SU-DHL-6 (cell line): ENCODE results near the gene TRIM36.

Experiments
- H2AFZ ChIP-seq: fragments of 200-600 bp; sonication (generic); 2 replicates; pipeline ENCODE4 v1.6.1; 2014; ENCODE audit warnings: low read depth, mild to moderate bottlenecking, moderate library complexity, mixed read lengths, antibody characterized with exemption, low read length; ENCODE audit not compliant: severe bottlenecking
- H3F3A ChIP-seq: fragments of 200-600 bp; shearing (Covaris generic); 2 replicates; pipeline ENCODE4 v1.6.0; 2016; ENCODE audit warnings: antibody characterized with exemption, mild to moderate bottlenecking; ENCODE audit not compliant: insufficient read depth
- H3K27ac ChIP-seq: fragments of 200-600 bp; sonication (generic); 2 replicates; pipeline ENCODE4 v1.5.1; 2016; ENCODE audit warnings: low read depth, mild to moderate bottlenecking, low read length, moderate library complexity, mixed read lengths
- H3K27me3 ChIP-seq: fragments of 200-600 bp; sonication (generic), shearing (Covaris generic); 2 replicates; pipeline ENCODE4 v1.6.0; 2014; ENCODE audit warnings: mild to moderate bottlenecking, low read length
- H3K36me3 ChIP-seq: fragments of 200-600 bp; sonication (generic); 2 replicates; pipeline ENCODE4 v1.6.1; 2014; ENCODE audit warnings: mild to moderate bottlenecking, low read length, mixed read lengths
- H3K4me2 ChIP-seq: fragments of 300-600, 200-600 bp; shearing (Covaris generic), sonication (generic); 2 replicates; pipeline ENCODE4 v1.6.0; 2014; ENCODE audit warnings: low read length, low read depth, mild to moderate bottlenecking; ENCODE audit not compliant: poor library complexity, severe bottlenecking
- H3K4me3 ChIP-seq: fragments of 200-600 bp; sonication (generic); 2 replicates; pipeline ENCODE4 v1.5.1; 2014; ENCODE audit warnings: antibody characterized with exemption, low read length, mild to moderate bottlenecking, mixed read lengths; ENCODE audit not compliant: insufficient read depth, poor library complexity, severe bottlenecking
- H3K79me2 ChIP-seq: fragments of 200-600 bp; sonication (generic); 2 replicates; pipeline ENCODE4 v1.6.1; 2014; ENCODE audit warnings: mild to moderate bottlenecking, low read length, moderate library complexity; ENCODE audit not compliant: insufficient read depth
- H3K9ac ChIP-seq: fragments of 200-600 bp; sonication (generic); 2 replicates; pipeline ENCODE4 v1.7.0; 2014; ENCODE audit warnings: mild to moderate bottlenecking, low read length
- H3K9me2 ChIP-seq: fragments of 200-600 bp; sonication (generic); replicated peaks from 2 replicates; pipeline ENCODE4 v1.6.1; 2014; ENCODE audit warnings: low read length; ENCODE audit not compliant: insufficient read depth
- H3K9me3 ChIP-seq: fragments of 200-600 bp; sonication (generic); 2 replicates; pipeline ENCODE4 v1.6.1; 2014; ENCODE audit warnings: low read length, mixed read lengths; ENCODE audit not compliant: insufficient read depth
- H4K20me1 ChIP-seq: fragments of 200-600 bp; sonication (generic); 2 replicates; pipeline ENCODE4 v1.6.1; 2014; ENCODE audit warnings: low read depth, mild to moderate bottlenecking, antibody characterized with exemption, low read length, moderate library complexity, mixed read lengths
- CTCF ChIP-seq: fragments of 200-600 bp; sonication (generic); IDR thresholded peaks from one replicate; pipeline ENCODE4 v1.5.1; 2017; ENCODE audit warnings: antibody characterized with exemption, mild to moderate bottlenecking, low read length, moderate library complexity; ENCODE audit not compliant: insufficient read depth, poor library complexity, severe bottlenecking
- EZH2phosphoT487 ChIP-seq: fragments of 200-600 bp; sonication (generic), shearing (Covaris generic); conservative IDR thresholded peaks from 2 replicates; pipeline ENCODE4 v1.6.1; 2018; ENCODE audit warnings: mild to moderate bottlenecking, antibody characterized with exemption, low read length, moderate library complexity, mixed read lengths

Gene TRIM36

GRCh38 chr5:115202952-115203351 lies 33.2 kb upstream of the TRIM36 start:
- H3K9me2 ChIP-seq, result no peaks in the 10 kb centered on the region
- H3K27me3 ChIP-seq, result no peaks in the 10 kb centered on the region
- H2AFZ ChIP-seq, result no peak overlapping the region
- no peak overlapping the region for H3K27ac ChIP-seq
- H4K20me1 ChIP-seq, result no peaks in the 10 kb centered on the region
- H3K9me3 ChIP-seq, result no peaks in the 10 kb centered on the region
- H3K36me3 ChIP-seq, result no peaks in the 10 kb centered on the region
- H3K9ac ChIP-seq, result no peak overlapping the region
- no peaks in the 10 kb centered on the region for H3K79me2 ChIP-seq
- H3K4me2 ChIP-seq, result no peak overlapping the region
- no peaks in the 10 kb centered on the region; the same call in 1 of the 2 replicates for H3F3A ChIP-seq
- H3K4me3 ChIP-seq, result no peak overlapping the region
- TF ChIP-seq EZH2phosphoT487, result no peak
- no peak for TF ChIP-seq CTCF

GRCh38 chr5:115196161-115196560 lies 26.5 kb upstream of the TRIM36 start:
- H3F3A ChIP-seq, result no peaks in the 10 kb centered on the region
- no peaks in the 10 kb centered on the region for H3K9me3 ChIP-seq
- H3K27ac ChIP-seq, result no peak overlapping the region
- no peak overlapping the region for H3K4me3 ChIP-seq
- H4K20me1 ChIP-seq, result no peaks in the 10 kb centered on the region
- no peaks in the 10 kb centered on the region for H3K9me2 ChIP-seq
- H3K27me3 ChIP-seq, result no peaks in the 10 kb centered on the region
- H3K79me2 ChIP-seq, result no peaks in the 10 kb centered on the region
- no peaks in the 10 kb centered on the region for H3K36me3 ChIP-seq
- no peak overlapping the region for H3K4me2 ChIP-seq
- TF ChIP-seq EZH2phosphoT487 (no peak), CTCF (no peak)
- no peak overlapping the region for H3K9ac ChIP-seq
- H2AFZ ChIP-seq, result no peak overlapping the region

GRCh38 chr5:115194676-115195075 lies 25.0 kb upstream of the TRIM36 start:
- H3F3A ChIP-seq, result no peaks in the 10 kb centered on the region
- H4K20me1 ChIP-seq, result no peaks in the 10 kb centered on the region
- H3K27me3 ChIP-seq, result no peaks in the 10 kb centered on the region
- H3K9me3 ChIP-seq, result no peaks in the 10 kb centered on the region
- H3K79me2 ChIP-seq, result no peaks in the 10 kb centered on the region
- no peak overlapping the region for H3K27ac ChIP-seq
- no peaks in the 10 kb centered on the region for H3K9me2 ChIP-seq
- H3K36me3 ChIP-seq, result no peaks in the 10 kb centered on the region
- H3K4me3 ChIP-seq, result no peak overlapping the region
- no peak overlapping the region for H3K9ac ChIP-seq
- no peak overlapping the region for H2AFZ ChIP-seq
- TF ChIP-seq CTCF, result no peak
- no peak for TF ChIP-seq EZH2phosphoT487
- H3K4me2 ChIP-seq, result no peak overlapping the region

- H2AFZ ChIP-seq, result no peak overlapping the region
- no peak overlapping the region for H3K4me3 ChIP-seq
- no peak overlapping the region for H3K27ac ChIP-seq
- no peaks in the 10 kb centered on the region for H4K20me1 ChIP-seq
- no peaks in the 10 kb centered on the region for H3F3A ChIP-seq
- H3K79me2 ChIP-seq, result no peaks in the 10 kb centered on the region
- H3K9me3 ChIP-seq, result no peaks in the 10 kb centered on the region
- H3K36me3 ChIP-seq, result no peaks in the 10 kb centered on the region
- H3K4me2 ChIP-seq, result no peak overlapping the region
- no peak for TF ChIP-seq EZH2phosphoT487
- TF ChIP-seq CTCF, result no peak
- H3K9me2 ChIP-seq, result no peaks in the 10 kb centered on the region
- H3K27me3 ChIP-seq, result no peaks in the 10 kb centered on the region
- no peak overlapping the region for H3K9ac ChIP-seq
Observed at GRCh38 chr5:115193295-115193694, 23.6 kb upstream of the TRIM36 start.
